HG03571 (cell line): Measurements from ENCODE around the gene PLCL1.

ENCODE experiments used
- ATAC-seq: cut with Tn5 transposase; IDR thresholded peaks from one replicate; pipeline ENCODE4 v1.9.1; 2021; ENCODE audit not compliant: unreplicated experiment

Gene PLCL1

GRCh38 chr2:197804049-197804757, at the start of gene PLCL1:
PLCL1 (plus strand) TSS chr2:197804593.
- ATAC-seq, result peak; percentile 100

DNA sequence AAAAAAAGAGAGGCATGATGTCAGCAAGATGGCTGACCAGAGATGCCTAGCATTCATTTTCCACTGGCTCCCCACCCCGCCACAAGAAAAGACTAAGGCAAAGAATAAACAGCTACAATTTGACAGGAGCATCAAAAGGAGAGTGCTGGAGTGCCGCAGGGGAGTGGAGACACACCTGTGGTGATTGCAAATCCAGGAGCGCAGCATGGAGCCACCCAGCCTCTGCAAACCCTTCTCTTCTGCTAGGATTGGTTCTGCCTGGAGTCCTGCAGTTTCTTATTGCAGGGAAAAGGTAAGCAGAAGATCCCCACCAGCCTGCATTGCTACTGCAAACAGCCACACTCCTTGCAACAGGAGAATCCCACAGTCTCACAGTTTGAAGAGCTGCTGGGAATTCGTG, 45.4 kb upstream of the PLCL1 start:
- no peak for ATAC-seq

- no peak for ATAC-seq
Measured at GRCh38 chr2:197759625-197760292, 44.6 kb upstream of the PLCL1 start.

- ATAC-seq, result no peak
Measured at GRCh38 chr2:197760293-197760657, 44.1 kb upstream of the PLCL1 start.

DNA sequence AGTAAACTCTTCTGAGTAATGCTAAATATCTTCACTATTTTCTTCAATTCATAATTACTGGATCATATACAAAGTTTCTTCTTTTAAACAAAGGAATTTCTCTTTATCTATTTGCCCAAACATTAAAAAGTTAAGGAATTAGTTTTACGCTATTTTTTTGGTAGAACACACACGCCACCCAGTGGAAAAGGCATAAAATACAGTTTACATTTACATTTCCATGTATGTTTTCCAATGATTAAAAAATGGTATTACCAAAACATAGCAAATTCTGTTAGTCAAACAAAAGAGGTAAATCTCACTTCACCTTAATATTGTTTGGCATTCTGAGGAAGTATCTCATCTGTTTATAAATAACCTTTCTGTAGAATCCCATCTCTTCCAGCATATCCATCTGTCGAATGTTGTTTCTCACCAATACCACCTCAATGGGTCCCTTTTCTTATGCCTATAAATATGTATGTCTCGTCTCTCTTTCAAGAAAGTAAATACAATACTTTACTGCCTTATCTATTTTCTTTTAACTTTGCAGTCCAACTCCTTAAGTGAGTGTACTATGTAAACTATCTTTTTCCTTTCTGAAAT, 26.5 kb upstream of the PLCL1 start:
- ATAC-seq, result no peak

DNA sequence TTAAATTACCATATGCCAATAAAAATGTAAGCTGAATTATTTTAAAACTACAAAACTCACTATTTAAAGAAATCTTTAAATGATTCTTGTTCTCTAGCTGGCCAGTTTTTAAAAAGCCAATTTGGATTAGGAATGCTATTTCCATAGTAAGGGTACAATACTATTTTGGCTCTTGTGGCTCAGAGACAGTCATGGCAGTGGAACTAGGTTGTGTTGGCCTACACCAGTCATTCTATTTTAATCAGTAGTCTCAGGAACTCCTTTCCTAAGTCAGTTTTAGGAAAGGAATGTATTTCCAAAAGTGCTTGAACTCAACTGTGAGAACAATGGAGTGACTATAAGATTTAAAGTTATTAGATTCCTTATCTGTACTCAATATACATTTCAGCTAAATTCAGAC, 25.1 kb upstream of the PLCL1 start:
- no peak for ATAC-seq

DNA sequence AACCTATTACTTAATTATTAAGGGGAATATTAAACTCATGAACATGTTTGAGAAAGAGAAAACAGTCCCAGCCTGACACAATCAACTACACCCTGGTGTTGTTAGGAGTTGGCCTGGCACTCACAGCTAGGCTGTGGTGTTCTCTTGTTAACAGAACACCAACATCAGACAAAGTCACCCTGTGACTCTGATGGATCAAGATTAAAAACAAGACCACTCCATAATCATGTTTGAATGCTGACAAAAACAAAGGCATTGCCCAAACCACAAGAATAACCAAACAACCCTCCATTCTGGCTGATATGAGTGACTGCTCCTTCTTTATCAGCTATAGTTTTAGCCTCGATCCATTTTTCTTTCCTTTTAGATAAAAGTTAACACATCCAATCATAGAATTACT, 22.3 kb upstream of the PLCL1 start:
- no peak for ATAC-seq

GRCh38 chr2:197784956-197785941, 19.1 kb upstream of the PLCL1 start, which contains the start of gene BOLL:
BOLL (minus strand) TSS chr2:197785319; CDS start chr2:197781850, 3,469 bp downstream.
- no peak for ATAC-seq

GRCh38 chr2:197786010-197786877, 18.1 kb upstream of the PLCL1 start:
- peak; percentile 72 for ATAC-seq

DNA sequence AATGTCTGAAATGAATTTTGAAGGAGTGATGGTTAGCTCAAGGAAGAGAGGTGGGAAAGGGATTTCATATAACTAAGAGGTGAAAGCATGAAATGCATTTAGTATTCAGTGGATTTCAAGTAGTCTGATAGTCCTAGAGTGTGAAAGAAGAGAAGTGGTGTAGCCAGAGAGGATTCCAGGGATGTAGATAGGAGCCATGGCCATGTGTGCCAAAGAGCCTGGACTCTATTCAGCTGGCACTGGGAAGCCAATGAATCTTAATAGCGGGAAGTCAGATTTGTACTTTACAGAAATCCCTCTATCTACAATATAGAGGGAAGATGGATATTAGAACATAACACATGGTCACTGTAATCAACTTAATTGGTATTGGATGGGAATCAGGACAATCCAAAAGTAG, 10.9 kb upstream of the PLCL1 start:
- no peak for ATAC-seq

DNA sequence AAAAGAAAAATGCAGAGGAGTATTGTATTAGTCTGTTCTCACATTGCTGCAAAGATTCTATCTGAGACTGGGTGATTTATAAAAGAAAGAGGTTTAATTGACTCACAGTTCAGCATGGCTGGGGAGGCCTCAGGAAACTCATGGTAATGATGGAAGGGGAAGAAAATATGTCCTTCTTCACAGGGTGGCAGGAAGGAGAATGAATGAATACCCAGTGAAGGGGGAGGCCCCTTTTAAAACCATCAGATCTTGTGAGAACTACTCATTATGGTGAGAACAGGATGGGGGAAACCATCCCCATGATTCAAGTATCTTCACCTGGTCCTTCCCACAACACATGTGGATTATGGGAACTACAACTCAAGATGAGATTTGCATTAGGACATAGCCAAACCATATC, 9.1 kb upstream of the PLCL1 start:
- ATAC-seq, result no peak

- ATAC-seq, result no peak
Measured at GRCh38 chr2:197798187-197798586, 6.2 kb upstream of the PLCL1 start.

DNA sequence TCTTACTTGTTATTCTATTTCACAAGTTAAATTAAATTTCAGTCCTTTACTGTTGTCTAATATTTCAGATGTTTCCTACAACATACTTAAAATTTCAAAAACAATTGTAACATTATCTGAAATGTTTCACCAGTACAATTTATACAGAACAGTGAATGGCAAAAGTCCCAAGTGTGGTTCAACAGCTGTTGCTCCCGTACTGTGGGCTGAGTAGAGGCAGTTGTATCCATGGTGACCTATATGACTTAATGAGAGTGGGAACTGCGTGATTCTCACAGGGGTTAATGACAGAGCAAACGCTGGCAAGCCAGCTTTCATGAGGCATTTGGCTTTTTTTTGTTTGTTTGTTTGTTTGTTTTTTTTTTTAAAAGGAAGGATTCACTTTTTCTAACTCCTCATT, 5.3 kb upstream of the PLCL1 start:
- ATAC-seq, result no peak

DNA sequence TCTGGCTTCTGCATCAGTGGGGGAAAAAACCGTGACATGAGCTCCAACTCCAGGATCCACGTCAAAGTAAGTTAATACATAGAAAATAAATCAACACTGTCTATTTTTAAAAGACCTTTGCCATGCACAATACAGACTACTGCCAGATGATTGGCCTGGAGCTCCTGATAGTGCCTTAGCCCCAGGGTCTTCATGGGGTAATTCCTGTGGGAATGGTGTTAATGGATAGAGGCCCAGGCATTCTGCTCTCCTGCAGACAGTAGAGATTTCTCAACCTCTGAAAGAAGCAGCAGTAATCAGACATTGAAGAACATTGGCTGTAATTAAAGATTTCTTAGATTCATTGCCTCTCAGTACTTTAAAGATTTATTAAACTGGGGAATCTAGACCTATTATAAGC, 4.3 kb upstream of the PLCL1 start:
- ATAC-seq, result no peak

GRCh38 chr2:197801033-197801432, 3.4 kb upstream of the PLCL1 start:
- no peak for ATAC-seq

- ATAC-seq, result no peak
Measured at GRCh38 chr2:197803033-197803444, 1.4 kb upstream of the PLCL1 start.

DNA sequence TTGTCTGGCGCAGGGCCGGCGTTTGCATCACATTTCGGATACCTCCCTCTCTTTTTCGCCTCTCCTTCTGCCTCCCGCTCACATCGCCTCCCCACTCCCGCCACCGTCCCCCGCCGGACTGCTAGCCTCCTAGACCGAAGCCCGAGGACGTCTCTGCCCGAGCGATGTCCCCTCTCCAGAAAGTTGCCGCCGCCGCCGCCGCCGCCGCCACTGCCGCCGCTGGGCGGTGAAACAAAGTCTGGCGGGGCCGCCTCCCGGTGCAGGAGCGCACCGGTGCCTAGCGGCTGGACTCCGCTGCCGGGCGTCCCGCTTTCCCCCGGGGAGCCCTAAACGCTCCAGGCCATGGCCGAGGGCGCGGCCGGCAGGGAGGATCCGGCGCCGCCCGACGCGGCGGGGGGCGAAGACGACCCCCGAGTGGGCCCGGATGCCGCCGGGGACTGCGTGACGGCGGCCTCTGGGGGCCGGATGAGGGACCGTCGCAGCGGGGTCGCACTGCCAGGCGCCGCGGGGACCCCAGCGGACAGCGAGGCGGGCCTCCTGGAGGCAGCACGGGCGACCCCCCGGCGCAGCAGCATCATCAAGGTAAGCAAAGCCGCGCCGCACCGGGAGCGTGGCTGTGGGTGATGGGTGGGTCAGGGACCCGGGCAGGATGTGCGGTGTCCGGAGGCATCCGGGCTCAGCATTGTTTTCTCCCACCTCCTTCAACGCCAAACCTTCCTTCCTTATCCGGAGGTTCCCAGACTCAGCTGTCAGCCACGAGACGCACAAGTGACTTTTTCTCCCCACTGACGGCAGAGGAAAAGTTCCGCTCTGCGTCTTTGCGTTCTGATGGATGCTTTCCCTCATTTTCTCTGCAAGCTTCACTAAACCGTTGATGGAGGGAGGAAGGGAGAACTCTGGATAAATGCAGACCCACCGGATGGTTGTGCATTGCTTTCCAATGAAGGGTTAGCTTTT, 643 bp downstream of the PLCL1 start:
- peak; percentile 21 for ATAC-seq

GRCh38 chr2:197805715-197806633, 1.6 kb downstream of the PLCL1 start:
- no peak for ATAC-seq
